ENCODE results near the gene NRBF2.

DNA sequence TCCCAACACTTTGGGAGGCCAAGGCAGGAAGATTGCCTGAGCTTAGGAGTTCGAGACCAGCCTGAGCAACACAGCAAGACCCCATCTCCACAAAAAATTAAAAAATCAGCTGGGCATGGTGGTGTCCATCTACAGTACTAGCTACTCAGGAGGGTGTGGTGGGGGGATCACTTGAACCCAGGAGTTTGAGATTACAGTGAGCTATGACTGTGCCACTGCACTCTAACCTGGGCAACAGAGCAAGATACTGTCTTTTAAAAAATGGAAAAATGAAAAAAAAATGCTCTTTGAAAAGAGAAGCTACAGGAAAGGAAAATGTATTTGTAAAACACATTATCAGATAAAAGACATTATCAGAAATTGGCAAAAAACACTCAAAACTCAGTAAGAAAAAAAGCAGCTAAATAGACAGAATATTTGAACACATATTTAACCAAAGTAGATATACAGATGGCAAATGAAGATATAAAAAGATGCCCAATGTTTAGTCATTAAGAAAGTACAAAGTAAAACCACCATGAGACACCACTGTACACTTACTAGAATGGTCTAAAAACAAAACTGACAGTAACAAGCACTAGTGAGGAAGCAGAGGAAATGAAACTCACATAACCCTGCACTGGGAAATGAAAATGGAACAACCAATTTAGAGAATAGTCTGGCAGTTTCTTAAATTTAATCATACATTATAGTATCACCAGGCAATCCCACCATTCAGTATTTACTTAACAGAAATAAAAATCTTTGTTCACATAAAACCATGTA, 40.5 kb downstream of the NRBF2 start:
- TF ChIP-seq POLR2A (IDR thresholded peaks at IDR 0.05; ENCODE audit: low read depth, low read length), result no peak
- TF ChIP-seq POLR2AphosphoS5 (IDR thresholded peaks at IDR 0.05; ENCODE audit: low read depth, low read length), result no peak
